Tibial artery (tissue), 4 donors: ENCODE measurements around the gene SARM1.
"Not testable (repeated sequence)": the region's sequence is repeated elsewhere in the genome, so short reads cannot be mapped to it uniquely, and the experiment has no call there.

Experiments
- DNase-seq, 2 donors: peaks; one replicate each; pipeline ENCODE4 v3.0.0-alpha.2; 2019
- H3K27ac ChIP-seq, 2 donors: fragments of 200-600 bp; sonication (generic) in 1 of 2; 1 replicate in 1 of 2; 2 replicates in 1 of 2; pipeline ENCODE4 v1.5.1; 2018 to 2019; ENCODE audit warnings: mild to moderate bottlenecking in 1 of 2
- H3K27me3 ChIP-seq, 2 donors: fragments of 200-600 bp; sonication (generic) in 1 of 2; one replicate each; pipeline versions ENCODE4 v1.5.1 to v1.6.0; 2016 to 2019
- H3K36me3 ChIP-seq, 3 donors: fragments of 200-600 bp; sonication (generic) in 2 of 3; one replicate each; pipeline ENCODE4 v1.5.1; 2016 to 2019; ENCODE audit warnings: mild to moderate bottlenecking in 2 of 3
- H3K4me1 ChIP-seq, 4 donors: fragments of 200-600 bp; sonication (generic) in 2 of 4; 1 replicate in 3 of 4; 2 replicates in 1 of 4; pipeline ENCODE4 v1.5.1; 2016 to 2019
- H3K4me3 ChIP-seq, 2 donors: fragments of 200-600 bp; sonication (generic) in 1 of 2; 1 replicate in 1 of 2; 2 replicates in 1 of 2; pipeline ENCODE4 v1.5.1; 2018 to 2019; ENCODE audit warnings: mild to moderate bottlenecking in 2 of 2
- H3K9me3 ChIP-seq, 3 donors: fragments of 200-600 bp; sonication (generic) in 1 of 3; one replicate each; pipeline ENCODE4 v1.5.1; 2016 to 2019
- CTCF ChIP-seq, 2 experiments: fragments of 200-600 bp in 1 of 2; fragments of 450-650 bp in 1 of 2; IDR thresholded peaks; one replicate each; pipeline ENCODE4 v1.5.1; 2017 to 2019; ENCODE audit warnings: antibody characterized with exemption in 2 of 2, mild to moderate bottlenecking in 1 of 2, moderate library complexity in 1 of 2
- intact Hi-C: fragments of 100-400 bp; cut with DNase I; formaldehyde crosslinking; loops from one replicate; pipeline ENCODE4 v1.15.0; 2023; ENCODE audit warnings: low total_unique reads

Gene SARM1

GRCh38 chr17:28425206-28425605 is 53.7 kb downstream of the SARM1 start:
- intact Hi-C loops: no loop called here
- H3K9me3 ChIP-seq: no peaks in the 10 kb centered on the region
- no peak for TF ChIP-seq CTCF (IDR thresholded peaks at IDR 0.05)
- no peak overlapping the region for H3K27ac ChIP-seq
- no peaks in the 10 kb centered on the region for H3K36me3 ChIP-seq
- H3K27me3 ChIP-seq: peaks cover 0 to 14% of the 10 kb centered on the region in 2 donors
- H3K4me3 ChIP-seq: no peak overlapping the region
- no peaks in the 10 kb centered on the region for H3K4me1 ChIP-seq
- no peak for DNase-seq

GRCh38 chr17:28426081-28426519 is 54.6 kb downstream of the SARM1 start:
- Histone ChIP-seq H3K4me3 (no peak overlapping the region), H3K4me1 (no peaks in the 10 kb centered on the region), H3K9me3 (no peaks in the 10 kb centered on the region), H3K27ac (no peak overlapping the region), H3K36me3 (no peaks in the 10 kb centered on the region), H3K27me3 (peaks cover 0 to 10% of the 10 kb centered on the region in 2 donors)
- TF ChIP-seq CTCF (IDR thresholded peaks at IDR 0.05): peak in 1 of 2 experiments; percentile 13
- intact Hi-C loops: no loop called here
- no peak for DNase-seq

GRCh38 chr17:28427371-28427770 is 55.9 kb downstream of the SARM1 start:
- intact Hi-C loops: no loop called here
- TF ChIP-seq CTCF (IDR thresholded peaks at IDR 0.05): no peak

GRCh38 chr17:28427982-28428381 is 56.5 kb downstream of the SARM1 start:
- DNase-seq, H3K4me3 ChIP-seq, H3K9me3 ChIP-seq, H3K36me3 ChIP-seq, H3K27me3 ChIP-seq, intact Hi-C loops, H3K27ac ChIP-seq, H3K4me1 ChIP-seq: not testable (repeated sequence)

More at GRCh38 chr17:28427371-28427770, 55.9 kb downstream of the SARM1 start:
- no peak overlapping the region for H3K4me3 ChIP-seq
- DNase-seq: no peak
- no peaks in the 10 kb centered on the region for H3K4me1 ChIP-seq
- H3K27ac ChIP-seq: no peak overlapping the region
- no peaks in the 10 kb centered on the region for H3K36me3 ChIP-seq
- no peaks in the 10 kb centered on the region for H3K9me3 ChIP-seq
- peaks cover 0 to 10% of the 10 kb centered on the region in 2 donors for H3K27me3 ChIP-seq

GRCh38 chr17:28433721-28434120 is 62.2 kb downstream of the SARM1 start:
- Histone ChIP-seq H3K4me1 (no peaks in the 10 kb centered on the region), H3K27ac (no peak overlapping the region), H3K9me3 (no peaks in the 10 kb centered on the region), H3K4me3 (no peak overlapping the region), H3K27me3 (no peaks in the 10 kb centered on the region), H3K36me3 (no peaks in the 10 kb centered on the region)
- DNase-seq: no peak
- no peak for TF ChIP-seq CTCF (IDR thresholded peaks at IDR 0.05)
- intact Hi-C loops: no loop called here

- intact Hi-C loops, DNase-seq: not testable (repeated sequence)
Observed at GRCh38 chr17:28434326-28434725, 62.8 kb downstream of the SARM1 start.

More at GRCh38 chr17:28434326-28434725, 62.8 kb downstream of the SARM1 start:
- H3K9me3 ChIP-seq, H3K27ac ChIP-seq, H3K36me3 ChIP-seq, H3K4me1 ChIP-seq, H3K27me3 ChIP-seq, H3K4me3 ChIP-seq: not testable (repeated sequence)
